ENCODE data around the gene DNAJB8. TPM values are rescaled to one million over a fixed set of nuclear protein-coding genes. Genes with fewer than 3 reads are reported as not detected.

Gene DNAJB8
- total RNA-seq, 4 donors from 2014 or later: not detected

DNA sequence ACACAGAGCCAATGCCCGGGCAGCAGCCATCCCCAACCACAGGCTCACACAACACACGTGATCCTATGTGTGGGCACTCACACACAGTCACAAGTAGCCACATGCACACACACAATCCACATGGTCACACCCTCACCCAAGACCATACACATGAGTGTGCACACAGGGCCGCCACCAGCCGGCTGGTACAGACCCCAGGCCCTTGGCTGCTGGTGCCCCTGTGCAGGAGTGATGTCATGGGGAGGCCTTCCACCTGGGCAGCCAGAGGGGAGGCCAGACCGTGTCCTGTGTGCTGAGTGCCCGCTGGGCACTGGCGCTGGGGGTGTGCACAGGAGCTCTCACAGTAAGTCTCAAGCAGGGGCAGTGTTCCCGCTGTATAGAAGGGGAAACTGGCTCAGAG is 36.9 kb downstream of the DNAJB8 start:
- ATAC-seq (no peak), DNase-seq (no peak)
- Histone ChIP-seq H3K4me3 (no peak overlapping the region), H3K9me3 (no peaks in the 10 kb centered on the region), H3K4me1 (peaks cover 0 to 3% of the 10 kb centered on the region in 2 donors), H3K27ac (no peak overlapping the region), H3K36me3 (no peaks in the 10 kb centered on the region), H3K27me3 (peaks cover 16 to 36% (median 23%) of the 10 kb centered on the region in 3 donors)
- intact Hi-C loops (cut with DNase I; ENCODE audit: low total_unique reads): loop anchor here (10.0 kb wide), 1 partner anchor 255 kb away; no protein-coding TSS in a partner anchor
- in situ Hi-C loops (cut with MboI; ENCODE audit: low sequenced_read_pairs in 4 of 4): loop anchor here (10.0 to 25.0 kb wide), 3 partner anchors 158 to 175 kb away; no protein-coding TSS in a partner anchor
- TF ChIP-seq CTCF (IDR thresholded peaks at IDR 0.05 in 4 of 5, conservative IDR thresholded peaks at IDR 0.05 in 1 of 5) (no peak), POLR2A (IDR thresholded peaks at IDR 0.05) (no peak)

DNA sequence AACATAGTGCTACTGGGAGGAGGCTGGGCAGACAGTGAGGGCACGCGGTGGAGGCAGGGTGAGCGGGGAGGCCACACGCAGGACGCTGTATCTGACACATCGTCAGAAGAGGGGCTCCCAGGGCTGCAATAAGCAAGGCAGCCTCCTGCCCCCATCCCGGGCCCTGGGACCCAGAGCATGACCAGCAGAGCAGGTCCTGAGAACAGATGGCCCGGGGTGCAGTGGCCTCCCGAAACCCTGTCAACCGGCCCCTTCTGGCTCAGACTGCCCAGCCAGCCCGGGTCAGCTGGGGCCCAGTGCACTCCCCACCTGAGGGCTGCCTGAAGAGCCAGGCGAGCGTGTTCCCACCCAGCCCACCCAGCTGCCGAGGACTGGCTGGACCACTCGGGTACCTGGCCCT is 37.4 kb downstream of the DNAJB8 start:
- TF ChIP-seq POLR2A (IDR thresholded peaks at IDR 0.05) (no peak), CTCF (IDR thresholded peaks at IDR 0.05 in 4 of 5, conservative IDR thresholded peaks at IDR 0.05 in 1 of 5) (no peak)
- no peak for ATAC-seq
- in situ Hi-C loops (cut with MboI; ENCODE audit: low sequenced_read_pairs in 4 of 4): loop anchor here in 2 of 4 donors (10.0 to 25.0 kb wide), 2 partner anchors 158 to 176 kb away; no protein-coding TSS in a partner anchor
- intact Hi-C loops (cut with DNase I; ENCODE audit: low total_unique reads): no loop called here
- H3K27me3 ChIP-seq: peaks cover 16 to 34% (median 23%) of the 10 kb centered on the region in 3 donors
- no peaks in the 10 kb centered on the region for H3K36me3 ChIP-seq
- no peaks in the 10 kb centered on the region for H3K9me3 ChIP-seq
- H3K4me1 ChIP-seq: peaks cover 0 to 3% of the 10 kb centered on the region in 2 donors
- H3K27ac ChIP-seq: no peak overlapping the region
- no peak for DNase-seq
- no peak overlapping the region for H3K4me3 ChIP-seq

GRCh38 chr3:128427872-128428822 is 38.5 kb downstream of the DNAJB8 start:
- ATAC-seq: no peak
- no peak for TF ChIP-seq POLR2A (IDR thresholded peaks at IDR 0.05)
- no peak for TF ChIP-seq CTCF (IDR thresholded peaks at IDR 0.05 in 4 of 5, conservative IDR thresholded peaks at IDR 0.05 in 1 of 5)

GRCh38 chr3:128427175-128427857 is 39.4 kb downstream of the DNAJB8 start:
- in situ Hi-C loops (cut with MboI; ENCODE audit: low sequenced_read_pairs in 4 of 4): loop anchor here in 2 of 4 donors (10.0 to 25.0 kb wide), 2 partner anchors 160 to 177 kb away; no protein-coding TSS in a partner anchor
- Histone ChIP-seq H3K4me1 (no peaks in the 10 kb centered on the region), H3K27me3 (peaks cover 4 to 15% (median 7%) of the 10 kb centered on the region in 3 donors), H3K27ac (no peak overlapping the region), H3K36me3 (no peaks in the 10 kb centered on the region), H3K9me3 (no peaks in the 10 kb centered on the region), H3K4me3 (no peak overlapping the region)
- no peak for ATAC-seq
- TF ChIP-seq POLR2A (IDR thresholded peaks at IDR 0.05) (no peak), CTCF (IDR thresholded peaks at IDR 0.05 in 4 of 5, conservative IDR thresholded peaks at IDR 0.05 in 1 of 5) (no peak)
- intact Hi-C loops (cut with DNase I; ENCODE audit: low total_unique reads): no loop called here
- DNase-seq: no peak

More at GRCh38 chr3:128427872-128428822, 38.5 kb downstream of the DNAJB8 start:
- no peak overlapping the region for H3K4me3 ChIP-seq
- H3K9me3 ChIP-seq: no peaks in the 10 kb centered on the region
- in situ Hi-C loops (cut with MboI; ENCODE audit: low sequenced_read_pairs in 4 of 4): loop anchor here in 2 of 4 donors (10.0 to 25.0 kb wide), 2 partner anchors 159 to 177 kb away; no protein-coding TSS in a partner anchor
- H3K36me3 ChIP-seq: no peaks in the 10 kb centered on the region
- H3K27me3 ChIP-seq: peaks cover 9 to 23% (median 16%) of the 10 kb centered on the region in 3 donors
- no peak overlapping the region for H3K27ac ChIP-seq
- intact Hi-C loops (cut with DNase I; ENCODE audit: low total_unique reads): no loop called here
- H3K4me1 ChIP-seq: peaks cover 0 to 3% of the 10 kb centered on the region in 2 donors
- DNase-seq: no peak
